HepG2 (cell line): ENCODE data around the gene PKD2L1. TPM values are rescaled to one million over a fixed set of nuclear protein-coding genes. Genes with fewer than 3 reads are reported as not detected.
"Not testable (repeated sequence)": the region's sequence is repeated elsewhere in the genome, so short reads cannot be mapped to it uniquely, and the experiment has no call there.

ENCODE experiments used
- ARID5B ChIP-seq: IDR thresholded peaks from 2 replicates; pipeline ENCODE4 v1.4.0; 2020; ENCODE audit warnings: mild to moderate bottlenecking, missing genetic modification reagents
- FOXP1 ChIP-seq, 2 experiments: fragments of 450-650 bp in 1 of 2; IDR thresholded peaks; 2 replicates each; pipeline ENCODE4 v1.6.1; 2017 to 2018; ENCODE audit warnings: antibody characterized with exemption in 1 of 2
- HNF4A ChIP-seq: sonication (generic); formaldehyde crosslinking; IDR thresholded peaks from 2 replicates; pipeline ENCODE4 v1.4.0; 2020; ENCODE audit warnings: missing genetic modification reagents
- HOXA3 ChIP-seq: sonication (generic); formaldehyde crosslinking; IDR thresholded peaks from 2 replicates; pipeline ENCODE4 v1.5.0; 2020; ENCODE audit warnings: missing genetic modification reagents
- NR2C2 ChIP-seq: sonication (generic); formaldehyde crosslinking; IDR thresholded peaks from 2 replicates; pipeline ENCODE4 v1.4.0; 2020; ENCODE audit warnings: missing genetic modification reagents, mild to moderate bottlenecking, moderate library complexity, borderline replicate concordance
- NR2F1 ChIP-seq, 2 experiments: fragments of 450-650 bp in 1 of 2; formaldehyde crosslinking in 1 of 2; IDR thresholded peaks; 2 replicates each; pipeline versions ENCODE4 v1.5.0 to v1.6.1; 2016 to 2020; ENCODE audit warnings: mild to moderate bottlenecking in 1 of 2, missing compliant biosample characterization in 1 of 2, missing genetic modification reagents in 1 of 2, moderate library complexity in 1 of 2
- NR2F6 ChIP-seq, 2 experiments: IDR thresholded peaks; 2 replicates each; pipeline ENCODE4 v1.6.1; 2016; ENCODE audit warnings: antibody characterized with exemption in 1 of 2, mild to moderate bottlenecking in 1 of 2
- PAXIP1 ChIP-seq: sonication (generic); formaldehyde crosslinking; conservative IDR thresholded peaks from 2 replicates; pipeline ENCODE4 v1.4.0; 2020; ENCODE audit warnings: mild to moderate bottlenecking, missing genetic modification reagents, moderate library complexity
- PHF21A ChIP-seq: sonication (generic); formaldehyde crosslinking; IDR thresholded peaks from 2 replicates; pipeline ENCODE4 v1.5.0; 2020; ENCODE audit warnings: mild to moderate bottlenecking, missing genetic modification reagents
- RARA ChIP-seq: IDR thresholded peaks from 2 replicates; pipeline ENCODE4 v1.6.1; 2016; ENCODE audit warnings: missing genetic modification reagents, missing compliant biosample characterization
- RXRA ChIP-seq: sonication (generic); formaldehyde crosslinking; IDR thresholded peaks from 2 replicates; pipeline ENCODE4 v1.5.1; 2020; ENCODE audit warnings: missing genetic modification reagents
- SALL1 ChIP-seq: sonication (generic); formaldehyde crosslinking; IDR thresholded peaks from 2 replicates; pipeline ENCODE4 v1.8.0; 2022; ENCODE audit warnings: mild to moderate bottlenecking, missing genetic modification reagents
- SAP130 ChIP-seq: IDR thresholded peaks from 2 replicates; pipeline ENCODE4 v1.6.1; 2016; ENCODE audit warnings: low read depth
- SOX5 ChIP-seq: IDR thresholded peaks from 2 replicates; pipeline ENCODE4 v1.6.1; 2016; ENCODE audit warnings: borderline replicate concordance
- SOX6 ChIP-seq, 2 experiments: fragments of 450-650 bp in 1 of 2; sonication (generic) in 1 of 2; formaldehyde crosslinking in 1 of 2; IDR thresholded peaks; 2 replicates each; pipeline versions ENCODE4 v1.4.0 to v1.6.1; 2017 to 2020; ENCODE audit warnings: antibody characterized with exemption in 1 of 2, mild to moderate bottlenecking in 1 of 2, missing genetic modification reagents in 1 of 2
- TEAD3 ChIP-seq: optimal IDR thresholded peaks from 2 replicates; pipeline ENCODE3; 2016; ENCODE audit warnings: borderline replicate concordance
- TFAP4 ChIP-seq: sonication (generic); IDR thresholded peaks from 2 replicates; pipeline ENCODE4 v1.6.1; 2016; ENCODE audit warnings: low read depth, borderline replicate concordance
- polyA plus RNA-seq, 8 experiments: library from polyadenylated mRNA; depleted of rRNA in 3 of 8; stranded (reverse) in 7 of 8; unstranded in 1 of 8; fragments of >200 nt; fragmentation: Illumina TruSeq in 4 of 8; extraction: Trizol in 4 of 8; gene quantifications; 2 replicates each; pipeline versions ENCODE4 v1.2.1 to v1.2.3, GENCODE V29; 2011 to 2016; ENCODE audit warnings: low read depth in 4 of 8, missing spikeins in 1 of 8, mixed read lengths in 1 of 8; ENCODE audit not compliant: insufficient read depth in 1 of 8
- total RNA-seq, 5 experiments: library from RNA; depleted of rRNA; stranded (reverse); fragments of >200 nt; fragmentation: Illumina TruSeq; extraction: Trizol; gene quantifications; 2 replicates each; pipeline ENCODE4 v1.2.3, GENCODE V29; 2016; ENCODE audit warnings: low read depth in 1 of 5

Gene PKD2L1
- total and polyA plus RNA-seq, 2 of the 13 experiments (the other 11 are each of a cell fraction or from before 2014, with no cell fraction given) = 0.07 to 0.15 TPM

GRCh38 chr10:100301123-100301522 lies 28.9 kb downstream of the PKD2L1 start (continued):
- TF ChIP-seq TFAP4 (peak; percentile 26; the same call in 1 of the 2 replicates), SAP130 (0 out of 2 replicates have a peak, but pooled peaks have one; percentile 13), RARA (CRISPR knock-in tag) (peak; percentile 88), HOXA3 (CRISPR knock-in tag) (0 out of 2 replicates have a peak, but pooled peaks have one; percentile 15), PHF21A (CRISPR knock-in tag) (0 out of 2 replicates have a peak, but pooled peaks have one; percentile 31), NR2F1 (CRISPR knock-in tag; IDR thresholded peaks at IDR 0.05) (peak; percentile 71 to 77; a peak in 3 of 4 replicates), FOXP1 (CRISPR knock-in tag; IDR thresholded peaks at IDR 0.05) (0 out of 2 replicates have a peak, but pooled peaks have one; percentile 21), RXRA (CRISPR knock-in tag) (peak; percentile 39; the same call in 1 of the 2 replicates), SALL1 (CRISPR knock-in tag) (0 out of 2 replicates have a peak, but pooled peaks have one; percentile 36), NR2F6 (IDR thresholded peaks at IDR 0.05) (peak; percentile 60), NR2F6 (CRISPR knock-in tag; IDR thresholded peaks at IDR 0.05) (peak; percentile 64; the same call in 1 of the 2 replicates), SOX5 (CRISPR knock-in tag) (peak; percentile 33; the same call in 1 of the 2 replicates), HNF4A (peak; percentile 47; the same call in 1 of the 2 replicates), NR2C2 (CRISPR knock-in tag) (0 out of 2 replicates have a peak, but pooled peaks have one; percentile 15), SOX6 (CRISPR knock-in tag; IDR thresholded peaks at IDR 0.05) (peak; percentile 75), PAXIP1 (0 out of 2 replicates have a peak, but pooled peaks have one; percentile 38), TEAD3 (peak; percentile 41), ARID5B (CRISPR knock-in tag) (peak; percentile 66)
- not testable (repeated sequence) for TF ChIP-seq FOXP1, SOX6 (IDR thresholded peaks at IDR 0.05)
